ENCODE results near the gene INAFM2. TPM values are rescaled to one million over a fixed set of nuclear protein-coding genes. Genes with fewer than 3 reads are reported as not detected.

Gene INAFM2
- total and polyA plus RNA-seq, 4 experiments from 2014 or later: 0.08 to 7.5 (median 5.0) TPM

DNA sequence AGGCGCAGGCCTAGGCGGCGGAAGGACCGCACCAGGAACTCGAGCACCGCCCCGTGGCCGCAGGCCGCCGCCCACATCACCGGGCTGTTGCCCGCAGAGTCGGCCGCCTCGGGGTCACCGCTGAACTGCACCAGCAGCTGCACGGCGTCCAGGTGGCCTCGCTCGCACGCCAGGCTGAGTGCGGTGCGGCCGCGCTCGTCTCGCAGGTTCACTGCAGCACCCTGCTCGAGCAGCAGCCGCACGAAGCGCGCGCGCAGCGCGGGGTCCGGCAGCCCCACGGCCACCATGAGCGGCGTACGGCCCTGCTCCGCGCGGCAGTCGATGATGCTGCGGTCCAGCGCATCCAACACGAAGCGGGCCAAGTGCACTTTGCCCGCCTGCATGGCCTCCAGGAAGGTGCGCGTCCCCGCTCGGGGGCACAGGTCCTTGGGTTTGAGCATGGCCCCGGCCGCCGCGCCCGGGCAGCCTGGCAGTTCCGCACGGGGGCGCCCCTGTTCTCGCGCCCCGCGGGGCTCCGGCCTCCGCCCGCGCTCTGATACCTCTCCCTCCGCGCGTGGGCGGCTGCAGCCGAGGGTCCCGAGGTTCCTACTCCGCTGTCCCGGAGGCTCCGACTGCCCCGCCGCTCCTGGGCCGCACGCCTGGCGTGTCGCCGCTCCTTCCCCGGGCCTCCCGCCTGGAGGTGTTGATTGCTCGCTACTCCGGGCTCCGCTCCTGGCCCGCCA lies 41.2 kb upstream of the INAFM2 start:
- Histone ChIP-seq H3K9me3 (ENCODE audit: control insufficient read depth in 1 of 2, low read length in 2 of 2) (no peaks in the 10 kb centered on the region), H3K4me3 (ENCODE audit: low read length in 2 of 2) (peak overlapping the region in 1 of 2 donors; percentile 57), H3K4me1 (ENCODE audit: insufficient read depth, low read length) (peaks cover 13% of the 10 kb centered on the region), H3K27me3 (ENCODE audit: insufficient read depth, low read length) (peaks cover 6% of the 10 kb centered on the region), H3K27ac (ENCODE audit: low read depth, low read length) (no peak overlapping the region), H3K36me3 (ENCODE audit: insufficient read depth, low read length) (no peaks in the 10 kb centered on the region)
- Mint-ChIP-seq H3K4me3 (peak overlapping the region; percentile 36 to 78 (median 58)), H3K4me1 (peaks cover 2 to 9% (median 4%) of the 10 kb centered on the region in 4 donors), H3K36me3 (peaks cover 0 to 3% of the 10 kb centered on the region in 2 donors), H3K27me3 (peaks cover 11 to 22% of the 10 kb centered on the region in 2 donors), H3K9me3 (peaks cover 0 to 2% (median 0%) of the 10 kb centered on the region in 8 donors), H3K27ac (no peak overlapping the region)
- POLR2A ChIA-PET (ENCODE audit: partially characterized antibody): interaction anchor here (1.4 to 5.3 kb wide), 3 partner anchors 10 to 30 kb away, joined by 3 to 67 read pairs (median 5); partner anchors contain the start of gene PLCB2
- peak; percentile 42 to 62 (median 53) for DNase-seq
- intact Hi-C loops (cut with micrococcal nuclease): loop anchor here (5.0 kb wide), 1 partner anchor 40 kb away; the partner anchor contains the start of gene INAFM2
- CTCF ChIA-PET (ENCODE audit: partially characterized antibody): interaction anchor here (0.8 to 5.2 kb wide), 4 partner anchors 27 to 161 kb away, joined by 3 to 94 read pairs (median 22); partner anchors contain the start of gene PLCB2

DNA sequence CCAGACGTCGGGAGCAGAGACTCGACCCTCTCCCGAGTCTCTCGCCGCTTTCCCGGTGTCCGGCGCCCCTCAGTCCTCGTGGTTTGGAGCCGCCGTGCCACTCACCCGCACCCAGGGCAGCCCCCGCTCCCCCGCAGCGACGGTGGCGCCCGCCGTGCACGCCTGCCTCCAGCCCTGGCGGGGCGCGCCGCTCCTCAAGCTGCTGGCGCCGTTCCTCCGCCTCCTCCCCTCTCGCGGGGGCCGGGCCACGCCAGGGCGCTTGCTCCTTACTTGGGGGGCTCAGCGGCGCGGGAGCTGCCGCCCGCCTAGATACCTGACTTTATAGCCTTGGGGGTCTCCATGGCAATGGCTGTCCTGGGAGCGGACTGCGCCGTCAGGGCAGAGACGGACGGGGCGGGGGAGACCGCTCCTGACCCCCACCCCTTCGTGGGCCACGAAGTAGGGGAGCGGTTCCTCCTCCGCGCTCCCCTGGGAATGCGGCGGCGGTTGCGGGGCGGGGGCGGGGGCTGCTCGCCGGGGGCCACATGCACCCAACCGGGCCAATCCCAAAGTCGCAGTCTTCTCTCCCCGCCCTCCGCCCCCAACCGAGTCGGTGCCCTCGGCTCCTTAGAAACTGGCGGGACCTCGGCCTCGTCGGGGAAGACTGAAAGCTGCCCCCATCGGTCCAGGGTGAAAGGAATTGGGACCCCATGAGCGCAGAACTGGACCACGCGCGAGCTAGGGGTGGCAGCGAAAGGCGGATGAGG lies 40.5 kb upstream of the INAFM2 start, which contains the start of gene ANKRD63:
Gene ANKRD63, minus strand, starts transcription at position 196 of the 746 bp plus-strand sequence. CDS start 478 bp downstream, outside the sequence.
- Mint-ChIP-seq H3K27ac (no peak within 1 kb of the TSS), H3K4me3 (peak within 1 kb of the TSS; percentile 36 to 78 (median 63)), H3K9me3 (peaks cover 0 to 2% (median 0%) of the 10 kb centered on the region in 8 donors), H3K4me1 (peaks cover 2 to 9% (median 4%) of the 10 kb centered on the region in 4 donors), H3K36me3 (peaks cover 0 to 9% of the 10 kb centered on the region in 2 donors), H3K27me3 (peaks cover 11 to 21% of the 10 kb centered on the region in 2 donors)
- peak in 3 of 5 donors; percentile 34 to 42 (median 38) for DNase-seq
- Histone ChIP-seq H3K9me3 (ENCODE audit: control insufficient read depth in 1 of 2, low read length in 2 of 2) (no peaks in the 10 kb centered on the region), H3K36me3 (ENCODE audit: insufficient read depth, low read length) (no peaks in the 10 kb centered on the region), H3K27me3 (ENCODE audit: insufficient read depth, low read length) (peaks cover 6% of the 10 kb centered on the region), H3K4me3 (ENCODE audit: low read length in 2 of 2) (peak within 1 kb of the TSS in 1 of 2 donors; percentile 57), H3K4me1 (ENCODE audit: insufficient read depth, low read length) (peaks cover 13% of the 10 kb centered on the region), H3K27ac (ENCODE audit: low read depth, low read length) (no peak within 1 kb of the TSS)
- CTCF ChIA-PET (ENCODE audit: partially characterized antibody): interaction anchor here (0.8 to 5.2 kb wide), 7 partner anchors 8 to 160 kb away, joined by 3 to 94 read pairs (median 4); partner anchors contain the start of gene PLCB2
- intact Hi-C loops (cut with micrococcal nuclease): loop anchor here (1.0 to 5.0 kb wide), 2 partner anchors 24 to 39 kb away; partner anchors contain the start of genes INAFM2 and PLCB2
- POLR2A ChIA-PET (ENCODE audit: partially characterized antibody): interaction anchor here (1.1 to 5.3 kb wide), 4 partner anchors 10 to 29 kb away, joined by 3 to 67 read pairs (median 4); partner anchors contain the start of gene PLCB2

DNA sequence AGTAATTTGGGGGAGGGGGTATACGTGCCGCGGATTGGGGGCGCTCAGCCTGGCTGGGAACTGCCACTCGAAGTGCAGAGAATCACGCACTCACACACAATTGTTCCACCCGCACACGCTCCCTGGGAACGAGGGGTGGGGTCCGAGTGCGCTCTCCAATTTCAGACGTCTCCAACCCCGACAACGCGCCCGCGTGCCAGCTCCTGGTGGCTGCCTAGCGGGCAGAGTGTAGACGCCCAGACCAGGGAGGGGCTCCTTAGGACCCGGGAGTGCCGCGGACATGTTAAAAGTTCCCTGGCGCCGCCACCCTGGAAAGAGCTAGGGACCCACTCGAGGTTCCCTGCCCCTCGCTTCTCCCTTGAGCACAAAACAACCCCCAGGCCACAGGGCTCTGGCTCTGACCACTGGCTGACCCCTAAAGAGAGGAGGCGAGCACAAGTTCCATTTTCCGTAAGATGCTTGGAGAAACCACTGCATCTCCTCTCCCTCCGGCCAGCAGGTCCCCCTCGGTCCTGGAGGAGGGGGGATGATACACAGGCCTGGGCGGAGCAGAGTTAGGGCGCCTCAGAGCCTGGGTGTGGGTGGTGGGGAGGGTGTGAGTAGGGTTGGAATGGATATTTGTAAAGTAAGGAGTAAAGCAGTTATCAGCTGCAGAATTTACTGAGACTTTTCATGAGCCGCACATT lies 39.7 kb upstream of the INAFM2 start:
- H3K27me3 Mint-ChIP-seq: peaks cover 11 to 14% of the 10 kb centered on the region in 2 donors
- CTCF ChIA-PET (ENCODE audit: partially characterized antibody): interaction anchor here (0.8 to 5.2 kb wide), 7 partner anchors 9 to 142 kb away, joined by 3 to 94 read pairs (median 4); partner anchors contain the start of gene PLCB2
- no peak for DNase-seq

DNA sequence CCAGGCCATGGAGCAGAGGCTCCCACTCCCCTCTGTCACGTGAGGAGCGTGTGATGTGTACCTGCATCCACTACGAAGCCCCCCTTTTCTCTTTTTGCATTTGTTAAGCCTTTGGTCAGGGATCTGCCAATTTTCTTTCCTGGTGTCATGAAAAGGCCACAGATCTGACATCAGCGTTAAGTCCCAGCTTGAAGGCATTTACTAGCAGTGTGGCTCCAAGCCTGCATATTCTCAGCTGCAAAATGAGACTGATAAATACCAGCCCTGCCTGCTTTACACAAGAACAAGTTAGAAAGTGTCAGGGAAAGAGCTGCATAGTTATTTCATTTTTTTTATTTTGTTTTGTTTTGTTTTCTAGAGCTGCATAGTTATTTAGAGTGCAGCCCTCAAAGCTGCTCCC lies 38.3 kb upstream of the INAFM2 start:
- peaks cover 8% of the 10 kb centered on the region for H3K4me1 ChIP-seq (ENCODE audit: insufficient read depth, low read length)
- DNase-seq: no peak
- Mint-ChIP-seq H3K4me3 (peak overlapping the region in 2 of 8 donors; percentile 9 to 20), H3K36me3 (peaks cover 7 to 20% of the 10 kb centered on the region in 2 donors), H3K27me3 (peaks cover 8% of the 10 kb centered on the region in 2 donors), H3K4me1 (peaks cover 0 to 9% (median 0%) of the 10 kb centered on the region in 4 donors), H3K27ac (no peak overlapping the region), H3K9me3 (peaks cover 0 to 2% (median 0%) of the 10 kb centered on the region in 8 donors)
- peaks cover 6% of the 10 kb centered on the region for H3K27me3 ChIP-seq (ENCODE audit: insufficient read depth, low read length)
- no peaks in the 10 kb centered on the region for H3K9me3 ChIP-seq (ENCODE audit: control insufficient read depth in 1 of 2, low read length in 2 of 2)
- no peak overlapping the region for H3K4me3 ChIP-seq (ENCODE audit: low read length in 2 of 2)
- intact Hi-C loops (cut with micrococcal nuclease): no loop called here
- CTCF ChIA-PET (ENCODE audit: partially characterized antibody): interaction anchor here (1.0 to 5.2 kb wide), 5 partner anchors 11 to 125 kb away, joined by 3 to 94 read pairs (median 11); partner anchors contain the start of gene PLCB2
- POLR2A ChIA-PET (ENCODE audit: partially characterized antibody): interaction anchor here (5.3 kb wide), 1 partner anchor 23 kb away, joined by 67 read pairs; the partner anchor contains the start of gene PLCB2
- H3K36me3 ChIP-seq (ENCODE audit: insufficient read depth, low read length): peaks cover 6% of the 10 kb centered on the region
- no peak overlapping the region for H3K27ac ChIP-seq (ENCODE audit: low read depth, low read length)

More for the DNA sequence above, 39.7 kb upstream of the INAFM2 start:
- Mint-ChIP-seq H3K9me3 (peaks cover 0 to 2% (median 0%) of the 10 kb centered on the region in 8 donors), H3K4me3 (peak overlapping the region in 5 of 8 donors; percentile 20 to 57 (median 21)), H3K36me3 (peaks cover 0 to 10% of the 10 kb centered on the region in 2 donors), H3K27ac (no peak overlapping the region), H3K4me1 (peaks cover 2 to 9% (median 4%) of the 10 kb centered on the region in 4 donors)
- POLR2A ChIA-PET (ENCODE audit: partially characterized antibody): interaction anchor here (1.1 to 5.3 kb wide), 4 partner anchors 9 to 29 kb away, joined by 3 to 67 read pairs (median 4); partner anchors contain the start of gene PLCB2
- H3K27me3 ChIP-seq (ENCODE audit: insufficient read depth, low read length): peaks cover 6% of the 10 kb centered on the region
- intact Hi-C loops (cut with micrococcal nuclease): loop anchor here (1.0 to 5.0 kb wide), 2 partner anchors 24 to 39 kb away; partner anchors contain the start of genes INAFM2 and PLCB2
- no peak overlapping the region for H3K4me3 ChIP-seq (ENCODE audit: low read length in 2 of 2)
- no peak overlapping the region for H3K27ac ChIP-seq (ENCODE audit: low read depth, low read length)
- no peaks in the 10 kb centered on the region for H3K9me3 ChIP-seq (ENCODE audit: control insufficient read depth in 1 of 2, low read length in 2 of 2)
- H3K36me3 ChIP-seq (ENCODE audit: insufficient read depth, low read length): no peaks in the 10 kb centered on the region
- peaks cover 13% of the 10 kb centered on the region for H3K4me1 ChIP-seq (ENCODE audit: insufficient read depth, low read length)

DNA sequence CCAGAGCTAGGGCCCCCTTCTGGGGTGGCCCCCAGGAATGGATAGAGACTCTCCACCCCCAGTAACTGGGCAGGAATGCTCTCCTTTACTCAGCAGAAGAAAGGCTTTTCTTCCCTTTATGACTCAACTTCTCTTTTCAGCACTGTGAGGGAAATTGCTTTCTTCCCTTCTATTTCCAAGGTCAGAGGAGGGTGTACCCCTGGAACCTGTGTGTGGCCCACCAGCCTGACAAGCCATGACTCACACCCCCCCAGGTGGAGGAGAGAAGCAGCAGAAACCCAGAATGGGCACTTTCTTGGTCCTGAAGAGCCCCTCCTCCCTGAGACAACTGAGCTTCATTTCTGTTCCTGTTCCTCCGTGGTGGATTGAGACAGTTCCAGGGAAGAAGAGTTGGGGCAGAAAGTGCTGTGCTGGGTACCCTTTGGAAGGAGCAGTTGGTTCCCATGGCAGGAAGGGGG lies 37.9 kb upstream of the INAFM2 start:
- Histone ChIP-seq H3K36me3 (ENCODE audit: insufficient read depth, low read length) (peaks cover 9% of the 10 kb centered on the region), H3K4me1 (ENCODE audit: insufficient read depth, low read length) (peaks cover 8% of the 10 kb centered on the region), H3K9me3 (ENCODE audit: control insufficient read depth in 1 of 2, low read length in 2 of 2) (no peaks in the 10 kb centered on the region), H3K4me3 (ENCODE audit: low read length in 2 of 2) (no peak overlapping the region), H3K27ac (ENCODE audit: low read depth, low read length) (no peak overlapping the region), H3K27me3 (ENCODE audit: insufficient read depth, low read length) (peaks cover 6% of the 10 kb centered on the region)
- DNase-seq: no peak
- ChIA-PET POLR2A (ENCODE audit: partially characterized antibody) (interaction anchor here (5.3 kb wide), 1 partner anchor 22 kb away, joined by 67 read pairs; the partner anchor contains the start of gene PLCB2), CTCF (ENCODE audit: partially characterized antibody) (interaction anchor here (1.0 to 5.2 kb wide), 5 partner anchors 11 to 125 kb away, joined by 3 to 94 read pairs (median 11); partner anchors contain the start of gene PLCB2)
- Mint-ChIP-seq H3K4me1 (peaks cover 0 to 9% (median 0%) of the 10 kb centered on the region in 4 donors), H3K27me3 (peaks cover 4% of the 10 kb centered on the region in 2 donors), H3K27ac (peak overlapping the region in 2 of 7 donors; percentile 21 to 42), H3K36me3 (peaks cover 10 to 25% of the 10 kb centered on the region in 2 donors), H3K4me3 (peak overlapping the region in 1 of 8 donors; percentile 49), H3K9me3 (peaks cover 0 to 2% (median 0%) of the 10 kb centered on the region in 8 donors)
- intact Hi-C loops (cut with micrococcal nuclease): no loop called here

DNA sequence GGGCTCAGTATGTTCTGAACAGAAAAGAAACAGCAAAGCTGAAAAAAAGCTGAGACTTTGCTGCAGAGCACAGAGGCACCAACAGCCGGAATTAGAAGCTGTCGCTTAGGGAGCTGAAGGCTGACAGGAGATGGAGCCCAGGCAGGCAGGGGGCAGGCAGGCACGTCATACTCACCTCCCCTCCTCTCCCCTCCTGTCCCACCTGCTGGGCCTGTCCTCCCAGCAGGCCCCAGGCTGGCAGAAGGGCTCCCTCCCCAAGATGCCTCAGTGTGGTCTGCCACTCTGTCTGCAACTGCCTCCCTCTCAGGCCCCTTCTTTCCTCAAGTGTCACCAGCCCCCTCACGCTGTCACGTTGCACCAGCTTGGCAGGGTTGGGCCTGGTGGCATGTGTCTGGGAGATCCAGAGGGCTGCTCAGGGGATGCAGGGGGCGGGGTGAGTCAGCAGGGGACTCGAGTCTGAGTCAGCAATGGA lies 37.4 kb upstream of the INAFM2 start:
- intact Hi-C loops (cut with micrococcal nuclease): no loop called here
- Histone ChIP-seq H3K36me3 (ENCODE audit: insufficient read depth, low read length) (peaks cover 9% of the 10 kb centered on the region), H3K27ac (ENCODE audit: low read depth, low read length) (no peak overlapping the region), H3K9me3 (ENCODE audit: control insufficient read depth in 1 of 2, low read length in 2 of 2) (no peaks in the 10 kb centered on the region), H3K4me3 (ENCODE audit: low read length in 2 of 2) (no peak overlapping the region), H3K4me1 (ENCODE audit: insufficient read depth, low read length) (peaks cover 8% of the 10 kb centered on the region), H3K27me3 (ENCODE audit: insufficient read depth, low read length) (peaks cover under 1% of the 10 kb centered on the region)
- ChIA-PET POLR2A (ENCODE audit: partially characterized antibody) (interaction anchor here (5.3 kb wide), 1 partner anchor 22 kb away, joined by 67 read pairs; the partner anchor contains the start of gene PLCB2), CTCF (ENCODE audit: partially characterized antibody) (interaction anchor here (1.0 to 5.2 kb wide), 5 partner anchors 12 to 126 kb away, joined by 3 to 94 read pairs (median 11); partner anchors contain the start of gene PLCB2)
- Mint-ChIP-seq H3K27me3 (peaks cover 1 to 2% of the 10 kb centered on the region in 2 donors), H3K4me3 (no peak overlapping the region), H3K4me1 (peaks cover 0 to 6% (median 0%) of the 10 kb centered on the region in 4 donors), H3K9me3 (peaks cover 0 to 2% (median 0%) of the 10 kb centered on the region in 8 donors), H3K27ac (no peak overlapping the region), H3K36me3 (peaks cover 10 to 25% of the 10 kb centered on the region in 2 donors)
- DNase-seq: no peak

Measured in CD4-positive, alpha-beta memory T cell (primary cell).